Fibroblast of gingiva (primary cell): ENCODE data around the gene FRMPD1.

Source experiments
- DNase-seq: peaks from one replicate; pipeline ENCODE4 v3.0.0-alpha.2; 2011; ENCODE audit warnings: low read depth

Gene FRMPD1

DNA sequence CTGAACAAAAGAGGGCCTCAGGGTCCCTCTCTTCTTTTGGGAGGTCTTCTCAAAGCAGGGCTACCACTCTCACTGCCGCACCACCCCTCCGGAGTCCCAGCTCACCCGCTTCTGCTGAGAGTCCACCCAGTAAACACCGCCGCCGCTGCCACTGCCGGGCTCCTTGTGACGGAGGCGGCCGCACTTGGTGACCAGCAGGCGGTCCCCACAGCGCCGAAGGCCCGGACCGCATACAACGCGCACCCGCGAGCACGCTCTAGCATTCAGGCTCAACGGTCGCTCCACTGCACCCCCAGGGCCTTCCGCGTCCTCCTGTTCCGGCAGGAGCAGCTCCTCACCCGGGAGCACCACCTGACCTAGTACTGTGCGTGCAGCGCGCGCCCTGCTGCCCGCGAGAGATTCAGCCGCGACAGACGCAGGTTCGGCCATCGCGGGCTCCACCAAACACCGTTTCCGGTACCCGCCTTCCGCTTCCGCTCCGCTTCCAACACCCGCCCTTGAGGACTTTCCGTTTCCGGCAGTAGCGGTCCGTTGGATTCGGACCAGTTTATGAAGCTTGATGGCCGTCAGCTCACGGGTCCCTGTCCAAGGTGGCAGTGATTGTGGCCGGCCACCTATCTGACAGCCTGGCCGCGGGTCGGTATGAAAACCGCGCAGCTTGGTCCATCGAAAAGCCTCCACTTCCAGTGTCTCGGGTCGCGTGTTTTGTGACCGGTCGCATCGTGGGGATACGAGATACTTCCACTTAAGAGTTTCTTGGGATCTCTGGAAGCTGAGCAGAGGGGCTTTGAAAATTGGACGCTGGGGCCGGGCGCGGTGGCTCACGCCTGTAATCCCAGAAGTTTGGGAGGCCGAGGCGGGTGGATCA is 134.1 kb downstream of the FRMPD1 start, which contains the start of gene EXOSC3:
Gene EXOSC3, minus strand, starts transcription at position 449 of the 868 bp plus-strand sequence. Its CDS starts 20 bp downstream, at position 429.
- peak; percentile 88 for DNase-seq

DNA sequence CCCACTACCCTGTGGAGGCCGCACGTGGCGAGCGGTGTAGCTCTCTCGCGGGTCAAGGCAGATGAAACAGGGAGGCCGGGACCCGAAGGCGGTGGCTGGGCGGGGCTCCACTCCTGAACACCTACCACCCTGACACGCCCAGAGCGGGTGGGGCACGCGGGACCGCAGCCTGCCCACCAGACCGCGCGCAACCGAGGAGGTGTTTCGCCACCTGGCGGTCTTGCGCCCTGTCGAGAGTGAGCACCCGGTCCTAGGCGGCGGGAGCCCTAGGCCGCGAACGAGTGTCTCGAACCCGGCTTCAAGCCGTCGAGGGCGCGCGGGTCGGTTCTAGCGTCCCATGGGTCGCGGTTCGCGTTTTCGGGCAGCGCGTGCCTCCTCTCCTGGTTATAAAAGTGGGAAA is 136.3 kb downstream of the FRMPD1 start:
- no peak for DNase-seq

DNA sequence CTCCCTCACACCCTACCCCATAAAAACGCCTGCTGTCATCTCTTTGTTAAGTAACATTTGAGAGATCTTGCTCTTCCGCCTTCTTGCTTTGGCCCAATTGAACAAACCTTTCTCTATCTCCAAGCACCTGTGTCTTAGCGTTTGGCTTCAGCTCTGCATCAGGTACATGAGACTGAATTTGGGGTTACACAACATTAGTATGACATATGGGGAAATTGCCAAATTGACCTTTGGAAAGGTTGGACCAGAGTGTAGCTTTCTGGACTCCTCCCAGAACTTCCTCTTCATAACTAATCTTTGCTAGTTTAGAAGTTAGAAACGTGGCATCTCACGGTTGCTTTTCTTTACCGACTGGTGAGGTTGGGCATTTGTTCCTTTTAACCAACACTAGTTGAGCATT is 137.6 kb downstream of the FRMPD1 start:
- no peak for DNase-seq

DNA sequence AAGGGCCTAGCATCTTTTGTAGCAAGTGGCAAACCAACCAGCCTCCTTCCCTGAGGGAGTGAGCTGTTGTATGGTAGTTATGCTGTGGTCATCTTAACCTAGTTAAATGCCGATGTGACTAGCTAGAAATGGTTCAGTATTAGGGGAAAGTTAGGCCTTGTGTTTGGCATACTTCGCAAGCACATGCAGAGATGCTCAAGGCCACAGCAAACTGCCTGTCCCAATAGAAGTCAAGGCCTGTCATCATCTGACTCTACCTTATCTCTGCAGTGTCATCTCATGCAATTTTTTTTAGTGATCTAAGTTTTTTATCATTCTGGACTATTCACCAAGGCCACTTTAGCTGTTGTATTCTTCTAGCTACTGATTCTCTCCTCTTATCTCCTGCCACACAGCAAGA is 139.3 kb downstream of the FRMPD1 start:
- DNase-seq = no peak

DNA sequence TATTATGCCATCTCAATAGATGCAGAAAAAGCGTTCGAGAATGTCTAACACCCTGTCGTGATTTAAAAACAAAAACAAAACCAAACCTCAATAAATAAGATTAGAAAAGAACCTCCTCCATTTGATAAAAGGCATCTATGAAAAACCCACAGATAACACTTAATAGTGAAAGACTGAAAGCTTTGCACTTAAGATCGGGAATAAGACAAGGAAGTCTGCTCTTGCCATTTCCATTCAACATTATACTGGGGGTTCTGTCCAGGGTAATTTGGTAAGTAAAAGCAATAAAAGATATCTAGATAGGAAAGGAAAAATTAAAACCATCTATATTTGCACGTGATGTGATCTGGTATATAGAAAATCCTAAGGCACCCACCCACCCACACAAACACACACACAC is 141.4 kb downstream of the FRMPD1 start:
- DNase-seq = no peak

DNA sequence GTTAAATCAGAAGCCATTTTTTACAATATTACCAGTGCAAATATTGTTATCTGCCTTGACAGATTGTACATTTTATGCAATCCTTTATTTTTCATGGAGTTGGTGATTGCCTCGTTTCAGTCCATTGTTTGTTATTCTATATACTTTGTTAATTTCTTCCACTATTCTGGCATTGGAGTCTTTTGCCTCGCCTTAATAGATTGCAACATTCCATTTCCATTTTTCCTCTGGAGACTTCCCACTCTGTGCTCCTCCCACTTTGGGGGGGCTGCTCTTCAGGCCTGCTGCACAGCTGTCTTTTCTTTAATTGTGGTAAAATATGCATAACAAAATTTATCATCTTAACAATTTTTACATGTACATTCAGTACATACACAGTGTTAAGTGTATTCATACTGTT is 145.5 kb downstream of the FRMPD1 start:
- no peak for DNase-seq
